Breast epithelium (tissue), 4 donors: Measurements from ENCODE around the gene SNAPC4. TPM values are rescaled to one million over a fixed set of nuclear protein-coding genes. Genes with fewer than 3 reads are reported as not detected.

Source experiments
- DNase-seq, 2 donors: peaks; one replicate each; pipeline ENCODE4 v3.0.0-alpha.2; 2019; ENCODE audit warnings: low spot score in 2 of 2
- H3K27ac ChIP-seq, 2 donors: fragments of 200-600 bp; sonication (generic) in 1 of 2; one replicate each; pipeline ENCODE4 v1.5.1; 2016 to 2019; ENCODE audit warnings: mild to moderate bottlenecking in 1 of 2
- H3K27me3 ChIP-seq, 2 donors: fragments of 200-600 bp; sonication (generic) in 1 of 2; one replicate each; pipeline versions ENCODE4 v1.5.1 to v1.6.0; 2017 to 2019; ENCODE audit warnings: control low read depth in 1 of 2, mild to moderate bottlenecking in 1 of 2
- H3K36me3 ChIP-seq: fragments of 200-600 bp; one replicate; pipeline ENCODE4 v1.5.1; 2019
- H3K4me1 ChIP-seq, 2 donors: fragments of 200-600 bp; sonication (generic); one replicate each; pipeline ENCODE4 v1.5.1; 2016 to 2019; ENCODE audit warnings: control low read depth in 1 of 2
- H3K4me3 ChIP-seq, 3 donors: fragments of 200-600 bp; sonication (generic); 1 replicate in 2 of 3; 2 replicates in 1 of 3; pipeline ENCODE4 v1.5.1; 2016 to 2019; ENCODE audit warnings: mild to moderate bottlenecking in 3 of 3, moderate library complexity in 2 of 3
- H3K9me3 ChIP-seq, 2 donors: fragments of 200-600 bp; sonication (generic) in 1 of 2; one replicate each; pipeline ENCODE4 v1.5.1; 2016 to 2019; ENCODE audit warnings: control low read depth in 1 of 2
- CTCF ChIP-seq, 3 donors: fragments of 450-650 bp; IDR thresholded peaks; one replicate each; pipeline ENCODE4 v1.5.1; 2016 to 2017; ENCODE audit warnings: antibody characterized with exemption in 3 of 3, mild to moderate bottlenecking in 3 of 3, moderate library complexity in 3 of 3
- POLR2A ChIP-seq: fragments of 450-650 bp; IDR thresholded peaks from one replicate; pipeline ENCODE4 v1.6.1; 2016; ENCODE audit warnings: antibody characterized with exemption, mild to moderate bottlenecking, moderate library complexity
- POLR2AphosphoS5 ChIP-seq, 3 donors: sonication (generic); formaldehyde crosslinking; IDR thresholded peaks; one replicate each; pipeline ENCODE4 v1.6.1; 2017; ENCODE audit warnings: antibody characterized with exemption in 3 of 3
- intact Hi-C: fragments of 100-400 bp; cut with DNase I; formaldehyde crosslinking; loops from one replicate; pipeline ENCODE4 v1.15.1; 2023; ENCODE audit warnings: low total_unique reads
- total RNA-seq, 3 donors: library from RNA; depleted of rRNA; stranded (reverse); fragments of >200 nt; gene quantifications; one replicate each; pipeline ENCODE4 v1.1.0, GENCODE V29; 2016

The SNAPC4 gene
- total RNA-seq, 3 donors from 2014 or later = 4.6 to 7.5 (median 6.7) TPM

GRCh38 chr9:136403915-136404800, 4.2 kb upstream of the SNAPC4 start:
- Histone ChIP-seq H3K27ac (no peak overlapping the region), H3K27me3 (no peaks in the 10 kb centered on the region), H3K4me1 (peaks cover 0 to 7% of the 10 kb centered on the region in 2 donors), H3K4me3 (no peak overlapping the region), H3K9me3 (no peaks in the 10 kb centered on the region), H3K36me3 (no peaks in the 10 kb centered on the region)
- DNase-seq = no peak
- TF ChIP-seq POLR2AphosphoS5 (IDR thresholded peaks at IDR 0.05) = no peak
- no peak for TF ChIP-seq POLR2A
- TF ChIP-seq CTCF (IDR thresholded peaks at IDR 0.05) = no peak
- intact Hi-C loops = no loop called here

- TF ChIP-seq CTCF (IDR thresholded peaks at IDR 0.05) (no peak), POLR2A (no peak), POLR2AphosphoS5 (IDR thresholded peaks at IDR 0.05) (no peak)
- Histone ChIP-seq H3K36me3 (no peaks in the 10 kb centered on the region), H3K27me3 (no peaks in the 10 kb centered on the region), H3K4me3 (no peak overlapping the region), H3K4me1 (peaks cover 0 to 4% of the 10 kb centered on the region in 2 donors), H3K9me3 (no peaks in the 10 kb centered on the region), H3K27ac (no peak overlapping the region)
- intact Hi-C loops = no loop called here
- no peak for DNase-seq
Measured at GRCh38 chr9:136403538-136403914, 3.6 kb upstream of the SNAPC4 start.

GRCh38 chr9:136402067-136402466, 2.1 kb upstream of the SNAPC4 start:
- H3K4me1 ChIP-seq = peaks cover 4 to 5% of the 10 kb centered on the region in 2 donors
- DNase-seq = no peak
- no peak overlapping the region for H3K4me3 ChIP-seq
- no peak for TF ChIP-seq POLR2A
- no peak for TF ChIP-seq POLR2AphosphoS5 (IDR thresholded peaks at IDR 0.05)
- no peak for TF ChIP-seq CTCF (IDR thresholded peaks at IDR 0.05)
- no peaks in the 10 kb centered on the region for H3K9me3 ChIP-seq
- no peaks in the 10 kb centered on the region for H3K27me3 ChIP-seq
- no peaks in the 10 kb centered on the region for H3K36me3 ChIP-seq
- H3K27ac ChIP-seq = no peak overlapping the region
- intact Hi-C loops = no loop called here

GRCh38 chr9:136401173-136401922, 1.4 kb upstream of the SNAPC4 start:
- Histone ChIP-seq H3K27me3 (no peaks in the 10 kb centered on the region), H3K27ac (no peak overlapping the region), H3K4me3 (no peak overlapping the region), H3K36me3 (no peaks in the 10 kb centered on the region), H3K4me1 (peaks cover 4 to 5% of the 10 kb centered on the region in 2 donors), H3K9me3 (no peaks in the 10 kb centered on the region)
- TF ChIP-seq POLR2AphosphoS5 (IDR thresholded peaks at IDR 0.05) = no peak
- no peak for TF ChIP-seq POLR2A
- no peak for TF ChIP-seq CTCF (IDR thresholded peaks at IDR 0.05)
- intact Hi-C loops = no loop called here
- no peak for DNase-seq
